PFSK-1 (cell line): ENCODE measurements around the gene CYSRT1.

ENCODE experiments used
- FOXP2 ChIP-seq: optimal IDR thresholded peaks from 2 replicates; pipeline ENCODE3; 2011; ENCODE audit warnings: borderline replicate concordance, control low read depth, inconsistent platforms; ENCODE audit not compliant: insufficient read depth; ENCODE audit errors: extremely low read length, extremely low read depth
- POLR2AphosphoS5 ChIP-seq: IDR thresholded peaks from 2 replicates; pipeline ENCODE4 v1.6.1; 2012; ENCODE audit warnings: low read depth, mild to moderate bottlenecking, control low read depth, low read length, moderate library complexity
- REST ChIP-seq, 2 experiments: IDR thresholded peaks; 2 replicates each; pipeline versions ENCODE4 v1.6.1 to v1.8.0; 2011 to 2012; ENCODE audit warnings: low read depth in 2 of 2, low read length in 2 of 2, control low read depth in 1 of 2, inconsistent platforms in 1 of 2, mild to moderate bottlenecking in 1 of 2, moderate library complexity in 1 of 2; ENCODE audit not compliant: insufficient read depth in 1 of 2
- SIN3A ChIP-seq: IDR thresholded peaks from 2 replicates; pipeline ENCODE4 v1.6.1; 2012; ENCODE audit warnings: mild to moderate bottlenecking, low read length, moderate library complexity, borderline replicate concordance; ENCODE audit not compliant: insufficient read depth
- TAF1 ChIP-seq: IDR thresholded peaks from 2 replicates; pipeline ENCODE4 v1.6.1; 2012; ENCODE audit warnings: low read length, control low read depth, borderline replicate concordance; ENCODE audit not compliant: insufficient read depth

The CYSRT1 gene

DNA sequence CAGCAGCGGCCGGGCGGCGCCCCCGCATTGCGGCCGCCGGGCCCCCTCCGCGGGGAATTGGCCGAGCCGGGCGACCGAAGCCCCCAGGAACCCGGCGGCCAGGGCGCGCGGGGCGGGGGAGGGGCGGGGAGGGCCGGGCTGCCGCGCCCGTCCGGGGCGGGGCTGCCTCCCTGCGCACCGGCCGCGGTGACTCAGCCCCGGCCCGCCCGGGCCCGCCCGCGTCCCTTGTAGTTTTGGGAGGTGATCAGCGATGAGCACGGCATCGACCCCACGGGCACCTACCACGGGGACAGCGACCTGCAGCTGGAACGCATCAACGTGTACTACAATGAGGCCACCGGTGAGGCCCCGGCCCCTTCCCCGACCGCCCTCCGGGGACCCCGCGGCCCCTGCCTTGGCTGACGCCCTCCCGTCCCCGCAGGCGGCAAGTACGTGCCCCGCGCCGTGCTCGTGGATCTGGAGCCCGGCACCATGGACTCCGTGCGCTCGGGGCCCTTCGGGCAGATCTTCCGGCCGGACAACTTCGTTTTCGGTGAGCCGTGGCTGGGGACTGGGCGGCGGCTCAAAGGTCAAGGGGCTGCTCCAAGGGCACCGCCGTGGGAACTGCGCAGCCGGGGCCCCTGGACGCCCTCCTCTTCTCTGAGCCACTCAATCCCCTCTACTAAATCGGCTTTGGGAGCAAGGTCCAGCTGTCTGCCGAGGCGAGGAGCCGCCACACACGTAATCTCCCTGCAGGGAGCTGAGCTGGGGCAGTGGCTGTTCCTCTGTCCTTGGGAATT, 16.7 kb downstream of the CYSRT1 start:
- TF ChIP-seq REST (IDR thresholded peaks at IDR 0.05; ENCODE audit: insufficient read depth in 1 of 2, low read depth in 2 of 2, low read length in 2 of 2) (no peak), POLR2AphosphoS5 (no peak), SIN3A (no peak), FOXP2 (no peak), TAF1 (no peak)

DNA sequence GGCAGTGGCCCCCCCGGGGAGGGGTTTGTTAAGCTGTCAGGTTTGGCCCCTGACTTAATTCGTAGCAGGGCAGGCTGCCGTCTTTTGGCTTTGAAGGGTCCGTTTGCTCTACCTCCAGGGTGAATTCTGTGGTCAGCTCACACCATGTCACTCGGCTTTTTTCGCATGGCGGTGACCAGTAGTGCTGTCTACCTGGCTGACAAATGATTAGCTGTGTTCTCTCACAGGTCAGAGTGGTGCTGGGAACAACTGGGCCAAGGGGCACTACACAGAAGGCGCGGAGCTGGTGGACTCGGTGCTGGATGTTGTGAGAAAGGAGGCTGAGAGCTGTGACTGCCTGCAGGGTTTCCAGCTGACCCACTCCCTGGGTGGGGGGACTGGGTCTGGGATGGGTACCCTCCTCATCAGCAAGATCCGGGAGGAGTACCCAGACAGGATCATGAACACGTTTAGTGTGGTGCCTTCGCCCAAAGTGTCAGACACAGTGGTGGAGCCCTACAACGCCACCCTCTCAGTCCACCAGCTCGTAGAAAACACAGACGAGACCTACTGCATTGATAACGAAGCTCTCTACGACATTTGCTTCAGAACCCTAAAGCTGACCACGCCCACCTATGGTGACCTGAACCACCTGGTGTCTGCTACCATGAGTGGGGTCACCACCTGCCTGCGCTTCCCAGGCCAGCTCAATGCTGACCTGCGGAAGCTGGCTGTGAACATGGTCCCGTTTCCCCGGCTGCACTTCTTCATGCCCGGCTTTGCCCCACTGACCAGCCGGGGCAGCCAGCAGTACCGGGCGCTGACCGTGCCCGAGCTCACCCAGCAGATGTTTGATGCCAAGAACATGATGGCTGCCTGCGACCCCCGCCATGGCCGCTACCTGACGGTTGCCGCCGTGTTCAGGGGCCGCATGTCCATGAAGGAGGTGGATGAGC, 17.6 kb downstream of the CYSRT1 start:
- TF ChIP-seq POLR2AphosphoS5 (peak; percentile 41; the same call in 1 of the 2 replicates), TAF1 (no peak)

GRCh38 chr9:137243626-137244485, 18.9 kb downstream of the CYSRT1 start:
- peak; percentile 61; the same call in 1 of the 2 replicates for TF ChIP-seq POLR2AphosphoS5
- no peak; the same call in 1 of the 2 replicates for TF ChIP-seq TAF1
- TF ChIP-seq SIN3A, result 0 out of 2 replicates have a peak, but pooled peaks have one; percentile 59

- no peak for TF ChIP-seq FOXP2
- no peak for TF ChIP-seq TAF1
- no peak for TF ChIP-seq POLR2AphosphoS5
- TF ChIP-seq SIN3A, result no peak
- no peak for TF ChIP-seq REST (IDR thresholded peaks at IDR 0.05; ENCODE audit: insufficient read depth in 1 of 2, low read depth in 2 of 2, low read length in 2 of 2)
Observed at GRCh38 chr9:137244486-137245449, 19.8 kb downstream of the CYSRT1 start.

DNA sequence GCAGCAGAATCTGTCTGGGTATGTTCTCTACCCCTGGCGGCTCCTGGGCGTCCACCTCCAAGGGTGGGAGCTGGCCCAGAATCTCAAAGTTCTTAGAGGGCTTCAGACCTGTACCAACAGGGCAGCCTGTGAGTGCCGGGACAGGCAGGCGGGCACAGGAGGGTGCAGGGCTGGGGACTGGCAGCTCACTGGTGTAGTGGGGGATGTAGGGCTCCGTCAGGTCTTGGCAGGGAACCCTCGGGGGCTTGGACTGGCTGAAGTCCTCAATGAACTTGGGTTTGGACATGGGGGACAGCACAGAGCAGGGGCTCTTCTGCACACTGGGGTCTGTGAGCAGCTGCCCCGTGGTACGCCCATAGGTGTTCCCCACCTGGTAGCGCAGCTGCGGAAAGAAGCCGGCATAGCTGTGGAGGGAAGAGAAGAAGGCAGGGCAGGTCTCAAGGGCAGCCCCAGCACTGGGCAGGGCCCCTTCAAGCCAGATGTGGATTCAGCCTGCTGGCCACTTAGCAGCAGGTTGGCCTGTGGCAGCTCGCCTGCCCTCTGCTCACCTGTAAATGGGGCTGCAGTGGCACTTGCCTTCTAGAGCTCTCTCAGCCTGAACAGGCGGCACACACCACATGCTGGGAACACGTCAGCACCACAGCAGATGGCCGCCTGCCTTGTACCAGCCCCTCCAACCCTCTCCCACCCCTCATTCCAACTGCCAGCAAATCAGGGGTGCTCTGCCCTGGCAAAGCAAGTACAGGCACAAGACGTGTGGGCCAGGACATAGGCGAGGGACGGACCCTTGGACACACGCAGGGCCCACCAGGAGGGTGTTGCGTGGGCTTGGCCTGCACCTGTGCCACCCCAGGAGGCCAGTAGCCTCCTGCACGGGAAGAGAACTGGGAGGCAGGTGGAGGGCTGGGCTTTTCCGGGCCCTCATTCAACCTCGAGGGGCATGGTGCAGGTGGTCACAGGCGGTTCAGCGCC, 20.8 kb downstream of the CYSRT1 start:
- TF ChIP-seq POLR2AphosphoS5 (no peak), FOXP2 (no peak), REST (IDR thresholded peaks at IDR 0.05; ENCODE audit: insufficient read depth in 1 of 2, low read depth in 2 of 2, low read length in 2 of 2) (no peak), TAF1 (no peak), SIN3A (no peak)
